ENCODE data around the gene DNAAF5.

GRCh38 chr7:757741-758163 lies 31.3 kb downstream of the DNAAF5 start:
- TF ChIP-seq, protein P1, sequence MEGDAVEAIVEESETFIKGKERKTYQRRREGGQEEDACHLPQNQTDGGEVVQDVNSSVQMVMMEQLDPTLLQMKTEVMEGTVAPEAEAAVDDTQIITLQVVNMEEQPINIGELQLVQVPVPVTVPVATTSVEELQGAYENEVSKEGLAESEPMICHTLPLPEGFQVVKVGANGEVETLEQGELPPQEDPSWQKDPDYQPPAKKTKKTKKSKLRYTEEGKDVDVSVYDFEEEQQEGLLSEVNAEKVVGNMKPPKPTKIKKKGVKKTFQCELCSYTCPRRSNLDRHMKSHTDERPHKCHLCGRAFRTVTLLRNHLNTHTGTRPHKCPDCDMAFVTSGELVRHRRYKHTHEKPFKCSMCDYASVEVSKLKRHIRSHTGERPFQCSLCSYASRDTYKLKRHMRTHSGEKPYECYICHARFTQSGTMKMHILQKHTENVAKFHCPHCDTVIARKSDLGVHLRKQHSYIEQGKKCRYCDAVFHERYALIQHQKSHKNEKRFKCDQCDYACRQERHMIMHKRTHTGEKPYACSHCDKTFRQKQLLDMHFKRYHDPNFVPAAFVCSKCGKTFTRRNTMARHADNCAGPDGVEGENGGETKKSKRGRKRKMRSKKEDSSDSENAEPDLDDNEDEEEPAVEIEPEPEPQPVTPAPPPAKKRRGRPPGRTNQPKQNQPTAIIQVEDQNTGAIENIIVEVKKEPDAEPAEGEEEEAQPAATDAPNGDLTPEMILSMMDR (IDR thresholded peaks at IDR 0.05): no peak
- TF ChIP-seq POLR2A (IDR thresholded peaks at IDR 0.05): no peak

Data from uterus (tissue), 2 donors.